ENCODE data around the gene USP40.

Gene USP40

GRCh38 chr2:233440314-233440713 is 126.3 kb downstream of the USP40 start:
- no peak for DNase-seq

- DNase-seq = no peak
Measured at GRCh38 chr2:233439191-233439590, 127.4 kb downstream of the USP40 start.

DNA sequence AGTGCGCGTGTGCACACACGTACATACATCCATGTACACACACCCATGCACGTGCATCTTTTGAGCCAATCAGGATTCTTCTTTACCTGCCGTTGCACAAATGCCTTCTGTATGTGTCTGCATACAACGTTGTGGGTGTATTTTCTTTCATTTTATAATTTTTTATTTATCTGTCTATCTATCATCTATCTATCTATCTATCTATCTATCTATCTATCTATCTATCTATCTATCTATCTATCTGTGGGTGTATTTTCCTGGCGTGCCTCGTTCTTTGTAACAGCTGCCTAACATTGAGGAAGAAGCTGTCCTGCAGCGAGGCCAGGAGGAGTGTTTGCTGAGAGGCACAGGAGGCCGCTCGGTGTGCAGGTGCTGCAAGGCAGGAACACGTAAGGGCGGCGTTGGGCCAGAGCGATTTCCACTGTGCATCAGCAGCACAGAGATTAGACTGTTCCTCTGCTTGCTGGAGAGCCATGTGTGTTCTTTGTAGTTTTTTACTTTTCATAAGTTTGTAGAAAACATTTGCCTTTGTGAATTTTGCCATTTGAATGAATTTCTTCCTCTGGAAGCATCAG is 127.9 kb downstream of the USP40 start:
- no peak for DNase-seq

DNA sequence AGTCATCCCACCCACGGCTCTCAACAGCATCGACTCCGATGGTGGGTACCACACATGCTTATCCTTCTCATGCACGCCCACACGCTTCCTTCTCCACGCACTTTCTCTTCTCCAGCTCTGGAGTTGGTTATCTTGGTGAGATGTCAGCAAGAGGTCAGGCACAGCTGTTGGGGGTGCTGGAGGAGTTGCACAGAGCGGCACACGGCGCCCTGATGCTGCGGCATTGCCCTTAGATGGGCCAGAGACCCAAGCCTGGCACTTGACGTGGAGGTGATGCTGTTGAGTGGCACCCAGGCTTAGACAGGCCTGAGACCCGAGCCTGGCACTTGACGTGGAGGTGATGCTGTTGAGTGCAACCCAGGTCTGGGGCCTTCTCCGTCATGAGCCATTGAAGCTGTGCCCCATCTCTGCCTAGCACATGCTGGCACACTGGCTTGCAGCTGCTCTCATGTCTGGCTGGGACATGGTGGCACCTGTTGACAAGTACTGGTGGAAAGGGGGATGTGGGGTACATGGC is 129.1 kb downstream of the USP40 start:
- DNase-seq = no peak

DNA sequence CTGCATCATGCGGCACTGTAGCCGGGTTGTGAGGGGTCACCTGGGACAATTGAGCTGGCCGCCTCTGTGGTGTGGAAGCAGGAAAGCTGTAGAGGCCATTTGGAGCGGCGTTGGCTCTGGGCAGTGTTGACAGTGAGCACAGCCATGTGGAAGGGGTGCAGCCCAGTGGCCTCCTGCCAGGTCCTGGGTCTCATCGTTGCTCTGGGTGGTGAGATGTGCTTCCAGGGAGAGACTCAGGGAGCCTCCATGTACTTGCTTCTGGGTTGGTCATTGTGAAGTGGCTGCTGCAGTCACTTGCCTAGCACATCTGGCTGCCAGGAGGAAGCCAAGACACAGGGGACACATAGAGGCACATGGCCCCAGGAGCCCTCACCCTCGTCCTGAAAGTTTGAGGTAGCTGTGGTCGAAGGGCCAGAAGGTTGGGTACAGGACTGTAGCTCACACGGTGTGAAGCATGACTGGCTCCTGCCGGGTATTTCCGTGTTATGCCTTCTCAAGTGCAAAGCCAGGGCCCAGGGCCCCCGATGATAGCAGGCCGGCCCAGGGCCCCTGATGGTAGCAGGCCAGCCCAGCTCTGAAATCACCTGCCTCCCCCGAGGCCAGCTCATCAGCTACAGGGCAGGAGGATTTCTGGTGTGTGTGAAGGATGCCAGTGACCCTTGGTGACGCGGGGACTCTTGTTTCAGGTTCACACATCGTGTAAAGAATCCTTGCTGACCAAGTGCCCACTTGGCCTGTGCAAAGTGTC is 129.7 kb downstream of the USP40 start:
- DNase-seq = no peak

DNA sequence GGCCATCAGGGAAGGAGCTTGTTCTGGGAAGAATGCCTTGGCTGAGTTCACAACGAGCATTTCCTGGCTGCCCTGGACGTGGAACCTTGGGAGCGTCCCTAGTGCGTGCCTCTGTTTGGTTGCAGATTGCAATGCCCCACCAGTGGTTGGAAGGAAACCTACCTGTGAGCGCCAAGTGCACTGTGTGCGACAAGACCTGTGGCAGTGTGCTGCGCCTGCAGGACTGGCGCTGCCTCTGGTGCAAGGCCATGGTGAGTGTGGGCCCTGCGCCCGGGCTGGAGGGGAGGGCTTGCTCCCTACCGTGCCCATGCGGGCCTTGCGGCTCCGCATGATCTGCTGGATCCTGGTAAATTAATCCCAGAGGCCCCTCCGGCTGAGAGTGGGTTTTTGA is 130.4 kb downstream of the USP40 start:
- no peak for DNase-seq

DNA sequence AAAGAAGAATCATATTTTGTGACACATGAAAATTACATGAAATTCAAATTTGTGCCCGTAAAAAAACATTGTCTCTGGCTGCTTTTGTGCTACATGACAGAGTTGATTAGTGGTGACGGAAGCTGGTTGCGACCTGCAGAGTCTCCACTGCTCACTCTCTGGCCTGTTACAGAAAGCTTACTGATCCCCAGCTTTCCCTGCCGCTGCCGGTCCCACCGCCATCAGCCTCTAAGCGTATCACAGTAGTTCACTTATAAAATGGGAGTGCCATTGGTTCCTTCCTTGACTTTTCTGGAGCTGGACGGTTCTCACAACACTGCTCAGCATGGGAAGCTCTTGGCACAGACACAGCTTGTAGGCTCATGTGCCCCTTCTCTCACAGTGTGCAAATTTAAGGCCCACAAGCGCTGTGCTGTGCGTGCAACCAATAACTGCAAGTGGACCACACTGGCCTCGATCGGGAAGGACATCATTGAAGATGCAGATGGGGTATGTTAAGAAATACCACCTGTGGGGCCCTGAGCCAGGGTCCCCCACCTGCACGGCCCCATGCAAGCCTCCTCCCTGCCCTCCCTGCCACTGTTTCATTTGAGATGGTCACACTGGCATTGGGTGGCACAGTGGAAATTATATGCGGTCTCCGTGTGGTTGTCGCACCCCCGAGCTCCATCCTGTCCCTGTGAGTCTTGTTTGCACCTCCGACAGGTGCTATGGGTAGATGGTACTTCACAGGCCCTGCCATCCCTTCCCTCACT is 131.0 kb downstream of the USP40 start:
- DNase-seq = no peak

DNA sequence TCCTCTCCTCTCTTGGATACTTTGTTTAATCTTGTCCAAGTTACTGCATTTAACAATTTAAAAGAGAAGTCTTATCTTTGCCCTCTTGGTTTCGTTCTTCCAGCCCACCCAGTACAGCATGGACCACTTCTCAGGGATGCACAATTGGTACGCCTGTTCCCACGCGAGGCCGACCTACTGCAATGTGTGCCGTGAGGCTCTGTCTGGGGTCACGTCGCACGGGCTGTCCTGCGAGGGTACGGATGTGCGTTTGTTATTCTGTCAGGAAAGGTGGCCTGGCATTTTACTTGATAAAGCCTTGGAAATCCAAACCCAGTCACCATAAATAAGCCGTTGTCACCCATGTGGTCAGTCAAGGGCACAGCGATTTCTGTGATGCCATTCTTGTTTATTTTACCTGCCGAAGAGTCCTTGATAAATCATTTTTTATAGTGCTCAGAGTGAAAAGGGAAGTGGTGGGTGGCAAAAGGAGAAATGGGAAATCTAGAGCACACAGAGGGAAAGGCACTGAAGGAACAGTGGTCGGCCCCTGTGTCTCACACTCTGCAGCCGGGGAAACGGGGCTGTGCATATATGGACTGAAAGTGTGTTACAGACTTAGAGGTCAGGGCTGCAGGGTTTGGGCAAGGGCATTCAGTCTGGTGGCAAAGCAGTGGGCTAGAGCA is 131.8 kb downstream of the USP40 start:
- DNase-seq = no peak

- no peak for DNase-seq
Measured at GRCh38 chr2:233433794-233434193, 132.8 kb downstream of the USP40 start.

GRCh38 chr2:233433029-233433428 is 133.6 kb downstream of the USP40 start:
- DNase-seq = no peak

GRCh38 chr2:233430651-233431050 is 135.9 kb downstream of the USP40 start:
- DNase-seq = no peak

DNA sequence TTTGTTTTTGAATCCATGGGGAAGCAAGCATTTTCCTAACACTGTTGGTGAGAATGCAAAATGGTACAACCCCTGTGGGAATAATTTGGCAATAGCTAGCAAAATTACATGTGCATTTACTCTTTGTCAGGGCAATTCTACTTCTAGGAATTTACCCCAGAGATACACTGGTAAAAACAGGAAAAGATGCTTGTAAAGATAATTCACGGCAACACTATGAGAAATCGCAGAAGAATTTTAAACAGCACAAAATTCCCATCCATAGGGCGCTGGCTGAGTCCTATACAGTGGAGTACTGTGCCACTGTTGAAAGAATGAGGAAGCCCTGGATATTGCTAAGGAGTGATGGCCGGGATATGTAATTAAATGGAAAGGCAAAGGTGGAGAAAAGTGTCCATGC is 136.5 kb downstream of the USP40 start:
- DNase-seq = no peak

- no peak for DNase-seq
Measured at GRCh38 chr2:233429175-233429897, 137.2 kb downstream of the USP40 start.

GRCh38 chr2:233428438-233428837 is 138.1 kb downstream of the USP40 start:
- DNase-seq = no peak

- no peak for DNase-seq
Measured at GRCh38 chr2:233428008-233428407, 138.6 kb downstream of the USP40 start.

GRCh38 chr2:233426619-233427342 is 139.8 kb downstream of the USP40 start:
- peak; percentile 60 for DNase-seq

Data from activated CD8-positive, alpha-beta memory T cell treated with anti-CD3 and anti-CD28 coated beads, Interleukin-2, amount 50 U/mL, for 4 hours (primary cell).